ENCODE measurements around the gene COL16A1.

The COL16A1 gene

DNA sequence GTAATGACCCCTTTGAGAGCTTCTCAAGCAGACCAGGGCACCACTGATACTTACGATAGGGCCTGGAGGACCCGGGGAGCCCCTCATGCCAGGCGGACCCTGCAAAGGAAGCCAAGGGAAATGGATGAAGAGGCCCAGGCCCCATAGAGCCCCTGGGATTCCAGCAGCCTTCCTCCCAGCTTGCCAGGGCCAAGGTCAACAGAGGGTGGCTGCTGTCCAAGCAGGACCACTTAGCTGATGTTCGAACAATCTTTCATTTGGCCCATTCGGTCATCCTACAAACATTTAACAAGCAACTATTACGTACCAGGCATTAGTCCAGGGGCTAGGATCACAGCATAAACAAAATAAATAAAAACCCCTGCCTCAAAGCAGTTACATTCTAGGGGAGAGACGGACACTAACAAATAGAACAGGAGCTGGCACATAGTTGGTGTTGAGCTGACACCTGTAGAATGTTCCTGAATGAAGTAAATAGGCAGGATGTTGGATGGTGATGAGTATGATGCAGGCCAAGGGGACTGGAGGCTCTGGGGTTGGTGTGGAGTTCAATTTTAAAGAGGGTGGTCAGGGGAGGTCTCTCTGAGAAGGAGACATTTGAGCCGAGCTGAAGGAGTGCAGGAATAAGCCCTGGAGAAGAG lies 32.1 kb downstream of the COL16A1 start:
- POLR2A ChIA-PET = no interaction called here
- CTCF ChIA-PET = interaction anchor here (0.8 to 1.3 kb wide), 3 partner anchors 13 to 74 kb away, joined by 3 to 4 read pairs (median 3); no protein-coding TSS in a partner anchor
- DNase-seq (ENCODE audit: extremely low spot score) = no peak
- no peak for TF ChIP-seq SP1 (IDR thresholded peaks at IDR 0.05)

DNA sequence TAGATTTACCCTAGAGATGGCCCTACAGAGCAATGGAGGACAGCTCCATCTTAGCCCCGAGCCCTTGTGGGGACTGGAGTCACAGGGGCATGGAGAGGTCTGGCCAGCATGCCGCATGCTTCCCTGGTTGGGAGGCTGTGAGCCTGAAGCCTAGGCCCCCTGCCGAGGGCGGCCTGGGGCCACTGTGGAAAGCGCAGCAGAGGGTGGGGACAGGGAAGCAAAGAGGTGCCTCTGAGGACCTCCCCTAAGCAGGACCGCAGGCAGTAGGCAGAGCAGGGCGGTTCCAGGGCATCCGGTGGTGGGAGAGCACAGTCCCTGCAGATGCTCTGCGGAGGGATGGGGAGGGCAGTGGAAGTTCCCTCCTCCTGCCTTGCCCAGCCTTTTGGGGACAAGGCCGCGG lies 32.7 kb downstream of the COL16A1 start:
- POLR2A ChIA-PET = no interaction called here
- CTCF ChIA-PET = interaction anchor here (0.6 to 1.7 kb wide), 4 partner anchors 34 to 118 kb away, joined by 3 to 6 read pairs (median 4); no protein-coding TSS in a partner anchor
- DNase-seq (ENCODE audit: extremely low spot score) = no peak
- TF ChIP-seq FOXA1 (IDR thresholded peaks at IDR 0.05) (no peak), CTBP1 (IDR thresholded peaks at IDR 0.05; ENCODE audit: borderline replicate concordance) (no peak), NFRKB (IDR thresholded peaks at IDR 0.05) (no peak), ARNT (IDR thresholded peaks at IDR 0.05) (no peak), BHLHE40 (IDR thresholded peaks at IDR 0.05; ENCODE audit: borderline replicate concordance) (no peak), TARDBP (IDR thresholded peaks at IDR 0.05) (no peak), HDGF (IDR thresholded peaks at IDR 0.05; ENCODE audit: borderline replicate concordance) (no peak), SUZ12 (IDR thresholded peaks at IDR 0.05) (no peak), L3MBTL2 (conservative IDR thresholded peaks at IDR 0.05) (no peak), ELF4 (IDR thresholded peaks at IDR 0.05) (no peak), SP1 (IDR thresholded peaks at IDR 0.05) (no peak), FOXM1 (IDR thresholded peaks at IDR 0.05; ENCODE audit: borderline replicate concordance) (no peak), LEF1 (IDR thresholded peaks at IDR 0.05; ENCODE audit: borderline replicate concordance) (no peak), ZNF384 (IDR thresholded peaks at IDR 0.05) (no peak), FOXK2 (IDR thresholded peaks at IDR 0.05) (no peak)
- TF ChIP-seq, protein P1, sequence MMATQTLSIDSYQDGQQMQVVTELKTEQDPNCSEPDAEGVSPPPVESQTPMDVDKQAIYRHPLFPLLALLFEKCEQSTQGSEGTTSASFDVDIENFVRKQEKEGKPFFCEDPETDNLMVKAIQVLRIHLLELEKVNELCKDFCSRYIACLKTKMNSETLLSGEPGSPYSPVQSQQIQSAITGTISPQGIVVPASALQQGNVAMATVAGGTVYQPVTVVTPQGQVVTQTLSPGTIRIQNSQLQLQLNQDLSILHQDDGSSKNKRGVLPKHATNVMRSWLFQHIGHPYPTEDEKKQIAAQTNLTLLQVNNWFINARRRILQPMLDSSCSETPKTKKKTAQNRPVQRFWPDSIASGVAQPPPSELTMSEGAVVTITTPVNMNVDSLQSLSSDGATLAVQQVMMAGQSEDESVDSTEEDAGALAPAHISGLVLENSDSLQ (IDR thresholded peaks at IDR 0.05) = no peak

DNA sequence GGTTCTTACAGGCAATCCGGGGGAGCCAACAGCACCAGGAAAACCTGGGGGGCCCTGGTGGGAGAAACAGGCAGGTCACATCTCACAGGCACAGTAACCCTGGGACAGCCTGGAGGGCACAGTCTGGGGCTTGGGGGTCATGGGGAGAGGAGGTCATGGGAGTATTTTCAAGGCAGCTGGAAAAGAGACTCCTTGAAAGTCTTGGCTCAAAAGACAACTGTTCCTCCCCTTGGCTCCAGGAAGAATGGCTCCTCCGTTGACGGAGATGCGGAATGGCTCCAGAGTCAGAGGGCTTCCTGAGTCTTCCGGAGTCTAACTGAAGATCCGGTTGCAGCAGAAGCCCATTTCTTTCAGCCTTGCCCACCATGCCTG lies 33.2 kb downstream of the COL16A1 start:
- POLR2A ChIA-PET = no interaction called here
- TF ChIP-seq FOXK2 (IDR thresholded peaks at IDR 0.05) (no peak), ZNF384 (IDR thresholded peaks at IDR 0.05) (no peak), SP1 (IDR thresholded peaks at IDR 0.05) (no peak), TARDBP (IDR thresholded peaks at IDR 0.05) (no peak), FOXM1 (IDR thresholded peaks at IDR 0.05; ENCODE audit: borderline replicate concordance) (no peak), CTBP1 (IDR thresholded peaks at IDR 0.05; ENCODE audit: borderline replicate concordance) (no peak), SUZ12 (IDR thresholded peaks at IDR 0.05) (no peak), L3MBTL2 (conservative IDR thresholded peaks at IDR 0.05) (no peak), NFRKB (IDR thresholded peaks at IDR 0.05) (no peak), BHLHE40 (IDR thresholded peaks at IDR 0.05; ENCODE audit: borderline replicate concordance) (no peak), HDGF (IDR thresholded peaks at IDR 0.05; ENCODE audit: borderline replicate concordance) (no peak), ELF4 (IDR thresholded peaks at IDR 0.05) (no peak), ARNT (IDR thresholded peaks at IDR 0.05) (no peak), LEF1 (IDR thresholded peaks at IDR 0.05; ENCODE audit: borderline replicate concordance) (no peak)
- DNase-seq (ENCODE audit: extremely low spot score) = no peak
- CTCF ChIA-PET = interaction anchor here (0.6 to 1.7 kb wide), 5 partner anchors 10 to 118 kb away, joined by 3 to 6 read pairs (median 3); no protein-coding TSS in a partner anchor

DNA sequence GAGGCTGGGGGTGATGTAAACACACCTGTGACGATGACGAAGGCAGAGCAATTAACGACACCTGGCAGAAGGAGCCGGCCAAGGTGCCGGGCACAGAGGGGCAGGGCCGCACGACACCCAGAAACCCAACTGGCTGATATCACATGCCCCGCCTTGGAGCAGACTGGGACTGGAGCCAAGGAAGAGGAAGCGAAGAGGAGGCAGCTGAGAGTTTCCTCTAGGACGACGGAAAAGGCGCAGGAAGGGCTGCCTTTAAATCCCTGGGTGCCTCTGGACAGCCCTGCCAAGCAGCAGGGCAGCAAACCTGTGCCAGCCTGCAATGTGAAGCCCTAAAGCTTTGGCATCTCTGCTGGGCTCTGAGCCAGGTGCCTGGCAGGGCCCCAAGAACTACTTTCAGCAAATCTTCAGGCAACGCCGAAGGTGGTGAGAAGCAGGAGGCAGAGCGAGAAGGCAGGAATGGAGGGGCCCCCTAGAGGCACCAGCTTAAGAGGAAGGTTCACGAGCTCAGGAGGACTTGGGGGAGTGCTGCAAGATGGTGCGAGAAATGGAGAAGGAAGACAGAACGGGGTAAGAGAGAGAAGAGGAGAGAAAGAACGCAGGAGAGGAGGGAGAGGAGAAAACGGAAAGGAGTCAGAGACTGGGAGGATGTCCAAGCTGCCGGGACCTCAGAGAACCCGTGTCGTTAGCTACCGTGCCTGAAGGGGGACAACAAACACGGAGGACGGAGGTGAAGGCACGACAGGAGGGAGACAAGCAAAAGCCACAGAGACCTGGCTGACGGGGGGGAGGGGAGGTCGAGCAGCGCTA lies 33.8 kb downstream of the COL16A1 start:
- ChIA-PET POLR2A (no interaction called here), CTCF (interaction anchor here (0.7 to 1.7 kb wide), 4 partner anchors 9 to 119 kb away, joined by 3 to 6 read pairs (median 3); no protein-coding TSS in a partner anchor)
- no peak for TF ChIP-seq NFRKB (IDR thresholded peaks at IDR 0.05)
- no peak for TF ChIP-seq BHLHE40 (IDR thresholded peaks at IDR 0.05; ENCODE audit: borderline replicate concordance)
- TF ChIP-seq ZNF384 (IDR thresholded peaks at IDR 0.05) = no peak
- TF ChIP-seq LEF1 (IDR thresholded peaks at IDR 0.05; ENCODE audit: borderline replicate concordance) = no peak
- TF ChIP-seq HDGF (IDR thresholded peaks at IDR 0.05; ENCODE audit: borderline replicate concordance) = no peak
- no peak for TF ChIP-seq ARNT (IDR thresholded peaks at IDR 0.05)
- TF ChIP-seq SUZ12 (IDR thresholded peaks at IDR 0.05) = no peak
- no peak for TF ChIP-seq L3MBTL2 (conservative IDR thresholded peaks at IDR 0.05)
- TF ChIP-seq FOXK2 (IDR thresholded peaks at IDR 0.05) = no peak
- no peak for TF ChIP-seq ELF4 (IDR thresholded peaks at IDR 0.05)
- no peak for TF ChIP-seq SP1 (IDR thresholded peaks at IDR 0.05)
- no peak for TF ChIP-seq TARDBP (IDR thresholded peaks at IDR 0.05)
- TF ChIP-seq CTBP1 (IDR thresholded peaks at IDR 0.05; ENCODE audit: borderline replicate concordance) = no peak
- TF ChIP-seq FOXM1 (IDR thresholded peaks at IDR 0.05; ENCODE audit: borderline replicate concordance) = no peak
- TF ChIP-seq FOXA1 (IDR thresholded peaks at IDR 0.05) = no peak
- DNase-seq (ENCODE audit: extremely low spot score) = no peak

DNA sequence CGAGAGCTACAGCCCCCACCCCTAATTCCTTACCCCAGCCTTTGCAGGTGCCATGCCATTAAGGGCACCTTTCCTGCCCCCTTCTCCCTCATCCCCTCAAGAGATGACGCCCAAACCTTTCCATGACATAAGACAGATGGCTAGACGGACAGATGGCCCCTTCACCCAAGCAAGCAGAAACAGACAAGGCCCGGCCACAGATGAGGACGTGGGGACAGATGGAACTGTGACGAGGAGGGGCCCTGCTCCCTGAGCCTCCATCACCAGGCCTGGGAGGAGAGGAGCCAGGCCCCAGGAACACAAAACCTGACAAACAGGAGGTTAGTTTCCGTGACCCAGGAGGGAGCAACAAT lies 34.4 kb downstream of the COL16A1 start:
- ChIA-PET CTCF (interaction anchor here (1.7 kb wide), 1 partner anchor 46 kb away, joined by 6 read pairs; no protein-coding TSS in a partner anchor), POLR2A (no interaction called here)
- no peak for DNase-seq (ENCODE audit: extremely low spot score)
- TF ChIP-seq, protein P1 (IDR thresholded peaks at IDR 0.05) = no peak
- TF ChIP-seq SUZ12 (IDR thresholded peaks at IDR 0.05) = no peak
- no peak for TF ChIP-seq CTBP1 (IDR thresholded peaks at IDR 0.05; ENCODE audit: borderline replicate concordance)
- TF ChIP-seq LEF1 (IDR thresholded peaks at IDR 0.05; ENCODE audit: borderline replicate concordance) = no peak
- TF ChIP-seq BHLHE40 (IDR thresholded peaks at IDR 0.05; ENCODE audit: borderline replicate concordance) = no peak
- TF ChIP-seq TARDBP (IDR thresholded peaks at IDR 0.05) = no peak
- TF ChIP-seq L3MBTL2 (conservative IDR thresholded peaks at IDR 0.05) = no peak
- no peak for TF ChIP-seq ELF4 (IDR thresholded peaks at IDR 0.05)
- TF ChIP-seq FOXA1 (IDR thresholded peaks at IDR 0.05) = no peak
- no peak for TF ChIP-seq FOXK2 (IDR thresholded peaks at IDR 0.05)

DNA sequence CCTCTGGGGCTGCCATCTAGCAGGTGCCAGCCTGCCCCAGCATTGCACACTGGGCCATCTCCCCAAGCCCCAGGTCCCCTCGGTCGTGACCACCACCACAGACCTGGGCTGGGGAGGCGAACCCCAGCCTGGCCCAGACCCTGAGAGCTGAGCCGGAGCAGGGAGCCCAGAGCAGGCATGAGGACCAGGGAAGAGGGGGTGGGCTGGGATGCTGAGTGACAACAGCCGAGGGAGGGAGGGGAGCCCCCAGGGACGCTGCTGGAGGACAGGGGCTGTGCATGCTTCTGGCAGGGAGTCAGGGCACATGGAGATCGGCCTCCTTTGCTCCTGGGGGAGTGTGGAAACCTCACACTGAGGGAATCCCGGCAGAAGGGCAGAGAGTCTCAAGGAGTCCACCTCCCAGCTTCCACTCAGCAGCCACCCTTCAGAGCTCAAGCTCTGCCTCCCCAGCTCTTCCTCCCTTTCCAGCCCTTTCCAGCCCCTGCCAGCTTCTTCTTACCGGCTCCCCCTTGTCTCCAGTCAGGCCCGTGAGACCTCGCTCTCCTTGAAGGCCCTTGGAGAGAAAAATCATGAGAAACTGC lies 35.4 kb downstream of the COL16A1 start:
- CTCF ChIA-PET = no interaction called here
- TF ChIP-seq FOXM1 (IDR thresholded peaks at IDR 0.05; ENCODE audit: borderline replicate concordance) = no peak
- TF ChIP-seq HDGF (IDR thresholded peaks at IDR 0.05; ENCODE audit: borderline replicate concordance) = no peak
- TF ChIP-seq, protein P1 (IDR thresholded peaks at IDR 0.05) = no peak
- no peak for TF ChIP-seq L3MBTL2 (conservative IDR thresholded peaks at IDR 0.05)
- no peak for TF ChIP-seq LEF1 (IDR thresholded peaks at IDR 0.05; ENCODE audit: borderline replicate concordance)
- no peak for TF ChIP-seq TARDBP (IDR thresholded peaks at IDR 0.05)
- TF ChIP-seq ZNF384 (IDR thresholded peaks at IDR 0.05) = no peak
- no peak for TF ChIP-seq CTBP1 (IDR thresholded peaks at IDR 0.05; ENCODE audit: borderline replicate concordance)
- TF ChIP-seq FOXK2 (IDR thresholded peaks at IDR 0.05) = no peak
- TF ChIP-seq SUZ12 (IDR thresholded peaks at IDR 0.05) = no peak
- no peak for TF ChIP-seq BHLHE40 (IDR thresholded peaks at IDR 0.05; ENCODE audit: borderline replicate concordance)
- TF ChIP-seq FOXA1 (IDR thresholded peaks at IDR 0.05) = no peak
- TF ChIP-seq SP1 (IDR thresholded peaks at IDR 0.05) = no peak
- no peak for TF ChIP-seq NFRKB (IDR thresholded peaks at IDR 0.05)
- TF ChIP-seq ARNT (IDR thresholded peaks at IDR 0.05) = no peak
- POLR2A ChIA-PET = no interaction called here
- DNase-seq (ENCODE audit: extremely low spot score) = no peak

All from HEK293T (cell line).